NCI-H146 treated with DMSO at 0.1 percent for 48 hours (cell line): ENCODE results near the gene CRADD.
"Not testable (repeated sequence)": the region's sequence is repeated elsewhere in the genome, so short reads cannot be mapped to it uniquely, and the experiment has no call there.

Source experiments
- DNase-seq: peaks from one replicate; lab custom pipeline; 2025; ENCODE audit not compliant: unreplicated experiment; lab: John Stamatoyannopoulos, UW

The CRADD gene

GRCh38 chr12:93781961-93782360, 104.8 kb downstream of the CRADD start:
- DNase-seq: not testable (repeated sequence)

GRCh38 chr12:93782853-93783252, 105.7 kb downstream of the CRADD start:
- no peak for DNase-seq

- no peak for DNase-seq
Observed at GRCh38 chr12:93783832-93784231, 106.7 kb downstream of the CRADD start.

- DNase-seq: no peak
Observed at GRCh38 chr12:93784339-93785086, 107.3 kb downstream of the CRADD start.

GRCh38 chr12:93785249-93786010, 108.3 kb downstream of the CRADD start:
- DNase-seq: no peak

GRCh38 chr12:93786656-93787397, 109.7 kb downstream of the CRADD start:
- no peak for DNase-seq

- no peak for DNase-seq
Observed at GRCh38 chr12:93788853-93789252, 111.7 kb downstream of the CRADD start.

- DNase-seq: no peak
Observed at GRCh38 chr12:93789767-93790166, 112.6 kb downstream of the CRADD start.

- no peak for DNase-seq
Observed at GRCh38 chr12:93790472-93791152, 113.4 kb downstream of the CRADD start.

GRCh38 chr12:93793007-93793406, 115.8 kb downstream of the CRADD start:
- DNase-seq: no peak

GRCh38 chr12:93793983-93794382, 116.8 kb downstream of the CRADD start:
- DNase-seq: no peak

GRCh38 chr12:93794738-93795137, 117.6 kb downstream of the CRADD start:
- DNase-seq: no peak

- no peak for DNase-seq
Observed at GRCh38 chr12:93795352-93795751, 118.2 kb downstream of the CRADD start.

- DNase-seq: no peak
Observed at GRCh38 chr12:93796729-93797128, 119.6 kb downstream of the CRADD start.

GRCh38 chr12:93798279-93799151, 121.3 kb downstream of the CRADD start:
- DNase-seq: no peak

- not testable (repeated sequence) for DNase-seq
Observed at GRCh38 chr12:93801666-93802065, 124.5 kb downstream of the CRADD start.

GRCh38 chr12:93802293-93802692, 125.1 kb downstream of the CRADD start:
- DNase-seq: no peak

- DNase-seq: no peak
Observed at GRCh38 chr12:93802698-93803423, 125.7 kb downstream of the CRADD start.

- DNase-seq: no peak
Observed at GRCh38 chr12:93803424-93803807, 126.2 kb downstream of the CRADD start.
